Spleen (tissue), 7 donors: ENCODE data around the gene ARHGEF7.

ENCODE experiments used
- POLR2A ChIP-seq, 3 donors: fragments of 450-650 bp; IDR thresholded peaks; one replicate each; pipeline ENCODE4 v1.5.1; 2017; ENCODE audit warnings: antibody characterized with exemption in 3 of 3, mild to moderate bottlenecking in 1 of 3
- TF ChIP-seq, protein P1 (sequence below), 11 experiments: fragments of 200-600 bp in 7 of 11; fragments of 450-650 bp in 4 of 11; sonication (generic) in 4 of 11; IDR thresholded peaks in 8 of 11; conservative IDR thresholded peaks in 3 of 11; 1 replicate in 7 of 11; 2 replicates in 4 of 11; pipeline versions ENCODE4 v1.4.0 to v1.8.0; 2016 to 2021; ENCODE audit warnings: antibody characterized with exemption in 11 of 11, inconsistent platforms in 4 of 11, mild to moderate bottlenecking in 1 of 11
- donor health status: DM: no; HTN: no; CAD: no; lungs with moderate emphysema.
- donor health status: DM: no; HTN: no; CAD: no.
- donor health status: DM: no; HTN: no; CAD: no.

DNA sequence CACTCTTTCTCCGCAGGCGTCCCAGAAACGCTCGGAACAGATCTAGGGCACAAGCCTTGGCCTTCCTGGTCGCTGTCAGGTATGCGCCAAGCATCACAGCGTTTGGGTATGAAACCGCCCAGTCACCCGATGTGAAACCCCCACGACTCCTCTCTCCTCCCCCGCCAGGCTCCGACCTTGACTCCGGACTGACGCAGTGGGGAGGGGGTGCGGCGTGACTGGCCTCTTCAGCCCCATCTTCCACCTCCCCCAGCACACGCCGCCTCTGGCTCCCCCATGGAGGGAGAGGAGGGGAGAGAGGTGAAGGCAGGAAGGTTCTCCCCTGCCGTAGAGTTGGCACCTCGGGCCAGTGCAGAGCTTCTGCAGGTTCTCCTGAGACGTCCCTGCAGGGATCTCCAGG is 22.0 kb upstream of the ARHGEF7 start:
- TF ChIP-seq, protein P1, sequence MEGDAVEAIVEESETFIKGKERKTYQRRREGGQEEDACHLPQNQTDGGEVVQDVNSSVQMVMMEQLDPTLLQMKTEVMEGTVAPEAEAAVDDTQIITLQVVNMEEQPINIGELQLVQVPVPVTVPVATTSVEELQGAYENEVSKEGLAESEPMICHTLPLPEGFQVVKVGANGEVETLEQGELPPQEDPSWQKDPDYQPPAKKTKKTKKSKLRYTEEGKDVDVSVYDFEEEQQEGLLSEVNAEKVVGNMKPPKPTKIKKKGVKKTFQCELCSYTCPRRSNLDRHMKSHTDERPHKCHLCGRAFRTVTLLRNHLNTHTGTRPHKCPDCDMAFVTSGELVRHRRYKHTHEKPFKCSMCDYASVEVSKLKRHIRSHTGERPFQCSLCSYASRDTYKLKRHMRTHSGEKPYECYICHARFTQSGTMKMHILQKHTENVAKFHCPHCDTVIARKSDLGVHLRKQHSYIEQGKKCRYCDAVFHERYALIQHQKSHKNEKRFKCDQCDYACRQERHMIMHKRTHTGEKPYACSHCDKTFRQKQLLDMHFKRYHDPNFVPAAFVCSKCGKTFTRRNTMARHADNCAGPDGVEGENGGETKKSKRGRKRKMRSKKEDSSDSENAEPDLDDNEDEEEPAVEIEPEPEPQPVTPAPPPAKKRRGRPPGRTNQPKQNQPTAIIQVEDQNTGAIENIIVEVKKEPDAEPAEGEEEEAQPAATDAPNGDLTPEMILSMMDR (IDR thresholded peaks at IDR 0.05 in 8 of 11, conservative IDR thresholded peaks at IDR 0.05 in 3 of 11): no peak
- TF ChIP-seq POLR2A (IDR thresholded peaks at IDR 0.05): no peak
